GM23248 (cell line): ENCODE results near the gene FUT9.

ENCODE experiments used
- EZH2 ChIP-seq: fragments of 200-600 bp; sonication (generic); IDR thresholded peaks from 2 replicates; pipeline ENCODE4 v1.6.1; 2018; ENCODE audit warnings: antibody characterized with exemption, mild to moderate bottlenecking; ENCODE audit not compliant: insufficient read depth, poor library complexity, severe bottlenecking
- EZH2phosphoT487 ChIP-seq: fragments of 200-600 bp; sonication (generic); IDR thresholded peaks from 2 replicates; pipeline ENCODE4 v1.6.1; 2018; ENCODE audit warnings: antibody characterized with exemption, moderate library complexity, mild to moderate bottlenecking, low read depth; ENCODE audit not compliant: insufficient read depth

GRCh38 chr6:96257751-96258150 is 242.0 kb downstream of the FUT9 start:
- TF ChIP-seq EZH2phosphoT487, result no peak
- TF ChIP-seq EZH2, result no peak
